OCI-LY7 (cell line): Measurements from ENCODE around the gene LRP1B. TPM values are rescaled to one million over a fixed set of nuclear protein-coding genes. Genes with fewer than 3 reads are reported as not detected.

Experiments
- BruUV-seq: library from RNA; stranded (reverse); fragments of 400-500 nt; replicated peaks from 2 replicates; lab custom pipeline; 2021; lab: Mats Ljungman, UMichigan
- CTCF ChIA-PET: fragments of 300-600 bp; sonication (Branson Sonifier 250); formaldehyde crosslinking; loops from one replicate; lab custom pipeline; 2022; ENCODE audit warnings: antibody characterized with exemption; ENCODE audit not compliant: unreplicated experiment; lab: Charles Lee
- POLR2A ChIA-PET: fragments of 300-600 bp; sonication (Branson Sonifier 250); formaldehyde crosslinking; loops from one replicate; lab custom pipeline; 2022; ENCODE audit warnings: antibody characterized with exemption; lab: Charles Lee
- DNase-seq: peaks from one replicate; pipeline ENCODE4 v3.0.0-alpha.2; 2015; ENCODE audit warnings: low spot score
- H2AFZ ChIP-seq: fragments of 200-600 bp; sonication (generic), shearing (Covaris generic); 2 replicates; pipeline ENCODE4 v1.6.1; 2014; ENCODE audit warnings: mild to moderate bottlenecking, antibody characterized with exemption, low read length, moderate library complexity
- H3K27ac ChIP-seq: fragments of 200-600 bp; sonication (generic); 2 replicates; pipeline ENCODE4 v1.5.1; 2014; ENCODE audit warnings: mixed run types, low read depth, mild to moderate bottlenecking, moderate library complexity, low read length, inconsistent platforms; ENCODE audit not compliant: poor library complexity, severe bottlenecking
- H3K36me3 ChIP-seq: fragments of 200-600 bp; sonication (generic); 2 replicates; pipeline ENCODE4 v1.6.1; 2014; ENCODE audit warnings: mild to moderate bottlenecking, antibody characterized with exemption, low read length, moderate library complexity, mixed read lengths; ENCODE audit not compliant: insufficient read depth
- H3K4me1 ChIP-seq: fragments of 200-600 bp; sonication (generic); 2 replicates; pipeline ENCODE4 v1.5.1; 2014; ENCODE audit warnings: mild to moderate bottlenecking, low read length; ENCODE audit not compliant: insufficient read depth, poor library complexity, severe bottlenecking
- H3K4me2 ChIP-seq: fragments of 200-600 bp; sonication (generic); 2 replicates; pipeline ENCODE4 v1.6.1; 2014; ENCODE audit warnings: mild to moderate bottlenecking, low read length
- H3K4me3 ChIP-seq: fragments of 200-600 bp; sonication (generic); 2 replicates; pipeline ENCODE4 v1.5.1; 2014; ENCODE audit warnings: mild to moderate bottlenecking, low read depth, low read length; ENCODE audit not compliant: poor library complexity, severe bottlenecking
- H3K79me2 ChIP-seq: fragments of 200-600 bp; sonication (generic); 2 replicates; pipeline ENCODE4 v1.6.1; 2016; ENCODE audit warnings: low read depth, mild to moderate bottlenecking, low read length, moderate library complexity, mixed read lengths; ENCODE audit not compliant: insufficient read depth
- H3K9me2 ChIP-seq: fragments of 200-600 bp; sonication (generic); 2 replicates; pipeline ENCODE4 v1.6.1; 2016; ENCODE audit warnings: mild to moderate bottlenecking, low read length, mixed read lengths; ENCODE audit not compliant: insufficient read depth
- H3K9me3 ChIP-seq: fragments of 200-600 bp; sonication (generic); 2 replicates; pipeline ENCODE4 v1.6.1; 2014; ENCODE audit warnings: mild to moderate bottlenecking, mixed run types, low read length, mixed read lengths
- H4K20me1 ChIP-seq: fragments of 200-600 bp; sonication (generic); 2 replicates; pipeline ENCODE4 v1.6.1; 2014; ENCODE audit warnings: mild to moderate bottlenecking, antibody characterized with exemption, low read length, moderate library complexity, mixed read lengths; ENCODE audit not compliant: insufficient read depth
- EZH2phosphoT487 ChIP-seq: fragments of 200-600 bp; sonication (generic); IDR thresholded peaks from 2 replicates; pipeline ENCODE4 v1.6.1; 2018; ENCODE audit warnings: low read depth, borderline replicate concordance, mild to moderate bottlenecking, mixed run types, antibody characterized with exemption, low read length, moderate library complexity, mixed read lengths
- intact Hi-C: fragments of 100-400 bp; cut with micrococcal nuclease; formaldehyde crosslinking; loops from one replicate; pipeline ENCODE4 v1.10.0; 2022; ENCODE audit not compliant: unreplicated experiment
- total RNA-seq, 2 experiments: library from RNA; depleted of rRNA in 1 of 2; stranded (reverse); fragments of >200 nt in 1 of 2; shearing (Covaris generic) in 1 of 2; gene quantifications; 2 replicates each; pipeline ENCODE4 v1.2.3, GENCODE V29; 2014 to 2022
- TF ChIP-seq, protein P1 (sequence below): fragments of 200-600 bp; sonication (generic); conservative IDR thresholded peaks from 2 replicates; pipeline ENCODE4 v1.5.1; 2014; ENCODE audit warnings: mild to moderate bottlenecking, antibody characterized with exemption, low read length, moderate library complexity, mixed read lengths

LRP1B gene
- total RNA-seq, 2 experiments from 2014 or later = not detected

GRCh38 chr2:140865837-140866236 lies 1265.0 kb downstream of the LRP1B start:
- Histone ChIP-seq H2AFZ (no peak overlapping the region), H3K79me2 (no peaks in the 10 kb centered on the region), H3K9me3 (0 out of 2 replicates have a peak, but pooled peaks cover 6% of the 10 kb centered on the region), H3K4me2 (no peak overlapping the region), H4K20me1 (no peaks in the 10 kb centered on the region), H3K9me2 (no peaks in the 10 kb centered on the region), H3K4me3 (no peak overlapping the region), H3K27ac (no peak overlapping the region), H3K4me1 (no peaks in the 10 kb centered on the region), H3K36me3 (no peaks in the 10 kb centered on the region)
- TF ChIP-seq, protein P1, sequence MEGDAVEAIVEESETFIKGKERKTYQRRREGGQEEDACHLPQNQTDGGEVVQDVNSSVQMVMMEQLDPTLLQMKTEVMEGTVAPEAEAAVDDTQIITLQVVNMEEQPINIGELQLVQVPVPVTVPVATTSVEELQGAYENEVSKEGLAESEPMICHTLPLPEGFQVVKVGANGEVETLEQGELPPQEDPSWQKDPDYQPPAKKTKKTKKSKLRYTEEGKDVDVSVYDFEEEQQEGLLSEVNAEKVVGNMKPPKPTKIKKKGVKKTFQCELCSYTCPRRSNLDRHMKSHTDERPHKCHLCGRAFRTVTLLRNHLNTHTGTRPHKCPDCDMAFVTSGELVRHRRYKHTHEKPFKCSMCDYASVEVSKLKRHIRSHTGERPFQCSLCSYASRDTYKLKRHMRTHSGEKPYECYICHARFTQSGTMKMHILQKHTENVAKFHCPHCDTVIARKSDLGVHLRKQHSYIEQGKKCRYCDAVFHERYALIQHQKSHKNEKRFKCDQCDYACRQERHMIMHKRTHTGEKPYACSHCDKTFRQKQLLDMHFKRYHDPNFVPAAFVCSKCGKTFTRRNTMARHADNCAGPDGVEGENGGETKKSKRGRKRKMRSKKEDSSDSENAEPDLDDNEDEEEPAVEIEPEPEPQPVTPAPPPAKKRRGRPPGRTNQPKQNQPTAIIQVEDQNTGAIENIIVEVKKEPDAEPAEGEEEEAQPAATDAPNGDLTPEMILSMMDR = no peak
- TF ChIP-seq EZH2phosphoT487 = no peak
- ChIA-PET POLR2A (no interaction called here), CTCF (no interaction called here)
- intact Hi-C loops = no loop called here
- no peak for DNase-seq
- BruUV-seq = no TSS peak

- Histone ChIP-seq H3K9me2 (no peaks in the 10 kb centered on the region), H3K4me2 (no peak overlapping the region), H3K4me1 (no peaks in the 10 kb centered on the region), H2AFZ (no peak overlapping the region), H3K4me3 (no peak overlapping the region), H3K27ac (no peak overlapping the region), H3K79me2 (no peaks in the 10 kb centered on the region), H3K9me3 (no peaks in the 10 kb centered on the region), H3K36me3 (no peaks in the 10 kb centered on the region), H4K20me1 (no peaks in the 10 kb centered on the region)
- POLR2A ChIA-PET = interaction anchor here (1.0 kb wide), 1 partner anchor 22 kb away, joined by 4 read pairs; no protein-coding TSS in a partner anchor
- CTCF ChIA-PET = no interaction called here
- no peak for TF ChIP-seq EZH2phosphoT487
- TF ChIP-seq, protein P1 = peak; percentile 72
- intact Hi-C loops = loop anchor here (5.0 kb wide), 1 partner anchor 566 kb away; no protein-coding TSS in a partner anchor
- BruUV-seq = no TSS peak
- DNase-seq = peak; percentile 30
Measured at GRCh38 chr2:140863713-140864112, 1267.1 kb downstream of the LRP1B start.

GRCh38 chr2:140862181-140862580 lies 1268.6 kb downstream of the LRP1B start:
- CTCF ChIA-PET = no interaction called here
- H3K9me2 ChIP-seq = no peaks in the 10 kb centered on the region

More at GRCh38 chr2:140862181-140862580, 1268.6 kb downstream of the LRP1B start:
- intact Hi-C loops = loop anchor here (5.0 kb wide), 1 partner anchor 565 kb away; no protein-coding TSS in a partner anchor
- no peak overlapping the region for H3K4me2 ChIP-seq
- H3K4me3 ChIP-seq = no peak overlapping the region
- no peaks in the 10 kb centered on the region for H4K20me1 ChIP-seq
- no TSS peak for BruUV-seq
- H3K27ac ChIP-seq = no peak overlapping the region
- H2AFZ ChIP-seq = no peak overlapping the region
- H3K4me1 ChIP-seq = no peaks in the 10 kb centered on the region
- H3K79me2 ChIP-seq = no peaks in the 10 kb centered on the region
- TF ChIP-seq, protein P1 = no peak
- TF ChIP-seq EZH2phosphoT487 = no peak
- DNase-seq = no peak
- POLR2A ChIA-PET = interaction anchor here (0.8 kb wide), 1 partner anchor 17 kb away, joined by 4 read pairs; no protein-coding TSS in a partner anchor
- no peaks in the 10 kb centered on the region for H3K9me3 ChIP-seq
- H3K36me3 ChIP-seq = no peaks in the 10 kb centered on the region
